ENCODE data around the gene C6orf52. TPM values are rescaled to one million over a fixed set of nuclear protein-coding genes. Genes with fewer than 3 reads are reported as not detected.
A peak's percentile ranks its signal among the peaks of the same experiment; 100 is the strongest.

C6orf52 gene
- total and polyA plus RNA-seq, 9 of the 15 experiments (the other 6 are each of a cell fraction or from before 2014, with no cell fraction given): 6.7 to 37.0 (median 11.1) TPM

GRCh38 chr6:10722820-10723566 is 28.6 kb upstream of the C6orf52 start, which contains the start of gene TMEM14C (continued):
- TF ChIP-seq TSHZ1 (CRISPR knock-in tag; IDR thresholded peaks at IDR 0.05): no peak
- peak; percentile 34 for TF ChIP-seq SOX6 (IDR thresholded peaks at IDR 0.05)
- no peak for TF ChIP-seq PTRF (tag; IDR thresholded peaks at IDR 0.05)
- TF ChIP-seq ZNF212 (CRISPR knock-in tag; IDR thresholded peaks at IDR 0.05): no peak
- TF ChIP-seq MTA3 (IDR thresholded peaks at IDR 0.05; ENCODE audit: borderline replicate concordance): peak; percentile 78; the same call in 1 of the 2 replicates
- peak; percentile 93 for TF ChIP-seq ZBTB2 (IDR thresholded peaks at IDR 0.05)
- no peak for TF ChIP-seq BMI1 (IDR thresholded peaks at IDR 0.05; ENCODE audit: low read length)
- peak; percentile 21; the same call in 1 of the 2 replicates for TF ChIP-seq ZBTB5 (IDR thresholded peaks at IDR 0.05)
- no peak for TF ChIP-seq RERE (CRISPR knock-in tag; IDR thresholded peaks at IDR 0.05; ENCODE audit: borderline replicate concordance)
- TF ChIP-seq TCF3 (CRISPR knock-in tag; IDR thresholded peaks at IDR 0.05): peak; percentile 27; the same call in 1 of the 2 replicates
- TF ChIP-seq ZNF347 (CRISPR knock-in tag; IDR thresholded peaks at IDR 0.05; ENCODE audit: low read depth): no peak
- peak; percentile 97 for TF ChIP-seq HMGN3 (IDR thresholded peaks at IDR 0.05; ENCODE audit: borderline replicate concordance, extremely low read depth, insufficient read length, low read depth, low read length)
- no peak for TF ChIP-seq GTF2F1 (IDR thresholded peaks at IDR 0.05; ENCODE audit: low read depth, low read length)
